Globus pallidus (tissue), 1 donor: ENCODE data around the gene C18orf54.
"Not testable (repeated sequence)": the region's sequence is repeated elsewhere in the genome, so short reads cannot be mapped to it uniquely, and the experiment has no call there.

Experiments used
- DNase-seq: peaks from one replicate; pipeline ENCODE4 v3.0.0-alpha.2; 2015; ENCODE audit warnings: low spot score

C18orf54 gene

DNA sequence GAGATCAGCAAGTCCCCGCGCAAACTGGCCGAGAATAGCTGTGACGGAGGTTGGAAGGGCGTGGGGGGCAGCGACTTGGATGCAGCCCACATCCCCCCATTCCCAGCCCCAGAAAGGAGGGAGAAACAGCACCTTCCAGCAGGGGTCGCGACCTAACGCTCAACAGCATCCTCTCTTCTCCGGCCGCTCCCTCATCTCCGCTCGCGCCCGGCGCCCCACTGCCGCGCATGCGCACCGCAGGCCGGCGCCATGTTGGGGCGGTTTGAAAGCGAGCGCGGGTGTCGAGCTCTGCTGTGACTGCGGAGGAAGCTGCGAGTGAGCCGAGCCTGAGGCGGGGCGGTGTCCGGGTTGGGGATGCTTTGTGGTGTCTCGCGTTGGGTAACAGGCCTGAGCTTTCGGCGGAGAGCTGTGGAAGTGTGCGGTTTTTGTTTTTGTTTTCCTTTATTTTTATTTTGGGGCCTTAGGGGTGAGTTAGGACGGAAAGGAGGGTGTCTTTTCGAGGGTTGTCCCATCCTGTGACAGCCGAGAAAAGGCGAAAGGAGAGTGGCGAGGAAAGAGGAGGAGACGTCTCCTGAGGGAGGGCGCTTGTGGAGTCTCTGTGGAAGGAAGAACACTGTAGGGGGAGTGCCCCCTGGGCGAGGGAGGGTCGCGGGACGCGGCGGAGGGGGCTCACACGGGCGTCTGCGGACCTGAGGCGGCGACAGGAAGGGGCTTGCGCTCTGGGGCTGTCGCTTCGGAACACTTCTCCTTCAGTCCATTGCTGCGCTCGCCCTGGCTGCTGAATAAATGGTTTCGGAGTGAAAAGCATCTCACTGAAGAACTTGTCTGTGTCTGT, at the start of gene C18orf54, which contains the start of gene STARD6:
Gene C18orf54, plus strand, starts transcription at position 247 of the 835 bp plus-strand sequence. CDS start 2,667 bp downstream, outside the sequence.
Gene STARD6, minus strand, starts transcription at position 199 of the 835 bp plus-strand sequence. CDS start 3,285 bp downstream, outside the sequence.
- DNase-seq: peak; percentile 88

DNA sequence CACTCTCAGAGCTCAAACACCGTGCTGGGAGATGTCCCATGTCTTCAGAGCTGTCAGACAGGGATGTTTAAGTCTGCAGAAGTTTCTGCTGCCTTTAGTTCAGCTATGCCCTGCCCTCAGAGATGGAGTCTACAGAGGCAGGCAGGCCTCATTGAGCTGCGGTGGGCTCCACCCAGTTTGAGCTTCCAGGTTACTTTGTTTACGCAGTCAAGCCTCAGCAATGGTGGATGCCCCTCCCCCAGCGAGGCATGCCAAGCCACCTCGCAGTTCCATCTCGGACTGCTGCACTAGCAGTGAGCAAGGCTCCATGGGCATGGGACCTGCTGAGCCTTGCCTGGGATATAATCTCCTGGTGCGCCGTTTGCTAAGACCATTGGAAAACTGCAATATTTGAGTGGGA, 48.1 kb upstream of the C18orf54 start:
- not testable (repeated sequence) for DNase-seq

DNA sequence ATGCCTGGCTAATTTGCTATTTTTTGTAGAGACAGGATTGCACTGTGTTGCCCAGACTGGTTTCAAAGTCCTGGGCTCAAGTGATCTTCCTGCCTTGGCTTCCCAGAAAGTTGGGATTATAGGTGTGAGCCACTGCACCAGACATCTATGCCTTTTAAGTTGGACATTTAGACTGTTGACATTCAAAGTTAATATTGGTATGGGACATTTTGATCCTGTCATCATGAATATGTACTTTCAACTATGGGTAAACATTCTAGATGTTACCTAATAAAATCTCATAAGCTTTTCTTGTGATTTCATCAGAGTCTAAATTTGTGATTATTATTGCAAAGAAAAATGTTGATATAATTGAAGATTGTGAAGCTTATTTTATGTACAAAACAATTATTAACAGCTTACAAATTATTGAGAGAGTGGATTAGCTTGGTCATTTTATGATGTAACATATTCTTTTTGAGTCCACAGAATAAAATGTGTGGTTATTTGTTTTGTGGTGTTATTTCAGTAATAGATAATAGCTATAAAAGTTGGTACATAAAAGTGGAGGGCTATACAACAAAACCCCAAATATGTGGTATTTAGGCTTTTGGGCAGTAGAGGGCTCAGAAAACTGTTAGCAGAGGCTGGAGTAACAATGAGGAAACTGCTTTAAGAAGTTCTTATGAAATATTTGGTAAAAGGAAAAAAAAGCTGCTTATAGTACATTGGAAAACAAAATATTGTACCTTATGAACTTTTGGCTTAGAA, 41.5 kb upstream of the C18orf54 start:
- no peak for DNase-seq

DNA sequence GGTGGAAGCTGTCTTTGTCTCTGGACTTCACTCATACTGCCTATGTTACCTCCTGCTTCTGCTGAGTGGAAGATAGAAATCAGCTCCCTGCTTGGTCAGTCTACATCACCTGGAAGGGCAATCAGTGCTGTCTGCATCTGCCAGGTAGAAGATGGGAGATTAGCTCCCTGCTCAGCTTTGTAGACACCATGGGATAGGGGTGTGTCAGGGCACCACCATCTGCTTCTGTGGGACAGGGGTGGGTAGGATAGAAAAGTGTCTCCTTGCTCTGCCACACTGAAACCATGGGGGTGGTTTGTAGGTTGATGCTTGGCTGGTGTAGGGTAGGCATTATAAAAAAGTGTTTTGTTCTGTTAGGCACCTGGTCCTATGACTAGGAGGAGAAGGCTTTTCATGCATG, 34.1 kb upstream of the C18orf54 start:
- no peak for DNase-seq

DNA sequence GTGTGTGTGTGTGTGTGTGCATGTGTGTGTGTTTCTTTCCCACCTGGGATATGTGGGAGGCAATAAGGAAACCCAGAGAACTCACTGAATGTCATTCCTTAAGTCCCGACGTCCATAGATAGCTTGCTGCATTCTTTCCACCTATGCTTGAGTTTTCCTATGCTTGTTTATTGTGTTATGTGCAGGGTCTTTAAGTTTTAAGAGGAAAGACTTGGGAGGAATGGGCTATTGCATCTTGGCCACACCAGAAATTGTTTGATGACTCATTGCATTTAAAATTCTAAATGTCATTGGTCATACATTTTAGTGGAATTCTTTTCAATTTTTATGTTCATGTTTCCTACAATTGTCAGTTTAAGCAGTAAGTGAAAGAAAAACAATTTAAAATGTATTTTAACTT, 33.7 kb upstream of the C18orf54 start:
- no peak for DNase-seq

DNA sequence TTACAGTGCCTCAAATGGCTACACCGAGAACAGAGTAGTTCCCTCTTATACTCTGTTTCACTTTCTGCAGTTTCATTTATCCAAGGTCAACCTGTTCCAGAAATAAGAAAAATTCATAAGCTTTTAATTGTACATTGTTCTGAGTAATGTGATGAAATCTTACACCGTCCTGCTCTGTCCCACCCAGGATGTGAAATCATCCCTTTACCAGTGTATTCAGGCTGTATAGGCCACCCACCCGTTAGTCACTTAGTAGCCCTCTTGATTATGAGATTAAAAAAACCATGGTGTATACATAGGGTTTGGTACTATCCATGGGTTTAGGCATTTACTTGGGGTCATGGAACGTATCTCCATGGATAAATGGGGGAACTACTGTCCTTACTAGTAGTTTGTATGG, 29.9 kb upstream of the C18orf54 start:
- DNase-seq: no peak

DNA sequence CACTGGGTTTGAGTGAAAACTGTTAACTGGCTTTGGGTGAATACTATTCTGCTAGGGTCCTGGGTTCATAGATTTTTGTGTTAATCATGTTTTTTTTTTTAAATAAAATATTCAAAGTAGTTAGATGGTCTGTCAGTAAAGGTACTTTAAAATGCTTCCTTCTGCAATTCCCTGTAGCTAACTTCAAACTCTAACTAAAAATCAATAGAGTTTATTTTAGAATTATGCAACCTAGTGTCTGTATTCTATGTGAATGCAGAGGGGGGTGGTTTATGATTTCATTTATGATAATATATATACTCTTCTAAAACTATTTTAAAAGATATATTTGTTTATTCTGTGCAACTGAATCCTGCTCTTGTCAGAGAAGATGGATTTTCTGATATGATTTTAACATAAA, 27.9 kb upstream of the C18orf54 start:
- no peak for DNase-seq

DNA sequence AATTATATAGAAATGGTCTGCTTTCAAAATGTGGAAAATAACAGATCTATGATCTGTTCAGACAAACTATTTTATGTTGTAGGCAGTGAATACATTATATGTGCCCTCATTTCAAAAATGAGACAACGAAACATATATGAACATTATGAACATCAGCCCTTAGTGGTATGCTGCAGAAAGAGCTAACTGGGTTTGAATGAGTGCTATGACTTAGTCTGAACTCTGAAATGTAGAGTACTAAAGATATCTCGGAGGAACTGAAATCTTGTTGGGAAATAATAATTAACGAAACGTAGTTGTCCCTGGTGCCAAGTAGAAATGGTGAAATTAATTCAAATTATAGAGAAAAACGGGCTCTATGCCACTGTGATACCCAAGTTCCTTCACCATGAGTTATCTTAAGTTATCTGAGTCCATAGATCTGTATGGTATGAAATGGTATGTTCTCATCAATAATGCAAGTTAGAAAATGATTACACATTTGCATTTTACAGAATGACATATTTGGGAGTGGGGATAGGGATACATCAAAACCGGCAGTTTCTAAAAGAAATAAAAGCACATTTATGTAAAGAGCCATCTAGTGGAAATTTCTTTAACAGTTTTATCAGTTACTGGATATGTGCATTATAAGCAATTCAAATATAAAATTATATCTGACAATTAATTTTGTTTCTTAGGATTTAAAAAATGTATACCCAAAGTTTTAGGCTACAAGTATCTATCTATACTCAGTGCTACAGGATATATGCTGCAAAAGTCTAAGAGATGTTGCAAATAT, 26.7 kb upstream of the C18orf54 start:
- no peak for DNase-seq

DNA sequence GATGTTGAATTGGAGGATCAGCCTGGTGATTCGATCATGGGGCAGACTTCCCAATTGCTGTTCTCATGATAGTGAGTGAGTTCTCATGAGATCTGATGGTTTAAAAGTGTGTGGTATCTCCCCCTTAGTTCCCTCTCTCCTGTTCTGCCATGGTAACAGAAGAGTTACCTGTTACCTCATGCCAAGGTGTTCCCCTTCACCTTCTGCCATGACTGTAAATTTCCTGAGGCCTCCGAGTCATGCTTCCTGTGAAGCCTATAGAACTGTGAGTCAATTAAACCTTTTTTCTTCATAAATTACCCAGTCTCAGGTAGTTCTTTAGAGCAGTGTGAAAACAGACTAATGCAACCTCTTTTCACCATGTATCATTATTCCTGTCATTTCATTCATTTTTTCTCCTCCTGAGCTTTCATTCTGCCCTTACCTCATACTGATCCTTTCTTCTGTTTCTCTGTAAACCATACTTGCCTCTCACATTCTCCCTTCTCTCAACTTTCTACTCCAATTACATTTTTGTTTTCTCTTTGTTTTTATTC, 22.0 kb upstream of the C18orf54 start:
- no peak for DNase-seq

DNA sequence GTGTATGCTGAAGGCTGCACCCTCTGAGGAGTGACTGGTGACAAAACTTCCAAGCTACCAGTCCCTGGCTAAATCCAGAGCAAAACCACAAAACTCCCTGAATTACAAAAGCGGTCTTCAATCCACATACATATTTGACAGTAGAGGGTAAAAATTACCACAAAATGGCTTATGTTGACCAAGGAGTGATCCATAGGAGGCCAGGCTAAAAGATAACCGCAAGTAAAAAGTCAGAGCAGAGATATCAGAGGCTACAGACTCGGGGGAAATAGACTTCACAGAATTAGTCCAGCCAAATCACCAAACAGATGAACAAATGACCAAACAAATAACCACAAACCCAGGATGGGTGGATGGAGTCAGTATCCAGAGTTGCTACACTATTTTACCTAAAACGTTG, 19.5 kb upstream of the C18orf54 start:
- no peak for DNase-seq

DNA sequence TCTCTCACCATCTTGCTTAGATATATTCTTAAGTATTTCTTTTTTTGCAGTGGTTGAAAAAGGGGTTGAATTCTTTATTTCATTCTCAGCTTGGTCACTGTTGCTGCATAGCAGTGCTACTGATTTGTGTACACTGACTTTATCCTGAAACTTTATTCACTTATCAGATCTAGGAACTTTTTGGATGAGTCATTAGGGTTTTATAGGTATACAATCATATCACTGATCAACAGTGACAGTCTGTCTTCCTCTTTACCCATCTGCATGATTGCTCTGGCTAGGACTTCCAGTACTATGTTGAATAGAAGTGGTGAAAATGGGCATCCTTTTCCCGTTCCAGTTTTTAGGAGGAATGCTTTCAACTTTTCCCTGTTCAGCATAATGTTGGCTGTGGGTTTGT, 6.5 kb upstream of the C18orf54 start:
- no peak for DNase-seq

DNA sequence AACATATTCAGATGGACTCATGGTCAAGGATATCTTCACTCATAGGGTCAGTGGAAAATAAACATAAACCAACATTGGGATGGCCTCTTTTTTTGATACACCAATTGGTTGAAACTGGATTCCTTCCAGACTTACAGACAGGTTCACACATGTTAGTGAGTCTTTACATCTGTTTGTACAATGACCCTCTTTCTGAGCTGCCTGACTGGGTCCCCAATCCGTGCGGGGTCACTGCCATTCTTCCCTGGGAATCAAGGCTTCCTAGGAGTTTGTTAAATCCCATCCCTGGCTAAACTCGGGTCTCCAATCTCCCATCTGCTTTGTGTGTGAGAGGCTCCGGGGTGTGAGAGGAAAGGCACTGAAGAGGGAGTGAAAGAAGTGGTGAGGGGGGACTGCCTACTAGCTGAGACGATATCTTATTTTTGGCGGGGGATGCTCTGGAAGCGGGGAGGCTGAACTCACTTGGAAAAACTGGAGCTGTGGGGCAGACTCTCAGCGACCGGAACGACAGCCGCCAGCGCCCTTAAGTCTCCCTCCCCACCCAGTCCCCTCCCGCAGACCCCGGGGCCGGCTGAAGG, 535 bp upstream of the C18orf54 start:
- no peak for DNase-seq

DNA sequence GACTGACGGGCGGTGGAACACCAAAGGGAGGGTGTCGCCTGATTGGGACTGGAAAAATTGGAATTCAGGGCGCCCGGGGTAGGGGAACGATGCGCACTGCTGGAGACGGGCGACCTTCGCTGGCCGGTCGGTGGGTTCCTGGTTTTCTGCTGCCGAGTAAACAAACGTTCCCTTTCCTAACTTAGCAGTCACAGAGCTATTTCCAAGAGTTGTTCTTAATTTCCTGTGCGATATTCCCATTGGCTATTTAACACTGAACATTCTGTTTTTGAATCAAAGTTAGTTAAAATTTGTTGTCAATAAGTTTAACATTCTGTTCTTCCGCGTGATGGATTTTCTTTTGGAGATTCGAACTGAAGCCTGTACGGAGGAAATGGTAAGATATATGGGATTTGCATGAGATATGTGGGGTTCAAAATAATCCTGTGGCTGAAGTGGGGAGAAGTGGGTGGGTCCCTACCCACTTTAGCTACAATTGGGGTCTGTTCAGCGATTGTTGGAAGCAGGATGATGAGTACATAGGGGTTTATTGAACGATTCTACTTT, 862 bp downstream of the C18orf54 start:
- DNase-seq: peak; percentile 27

DNA sequence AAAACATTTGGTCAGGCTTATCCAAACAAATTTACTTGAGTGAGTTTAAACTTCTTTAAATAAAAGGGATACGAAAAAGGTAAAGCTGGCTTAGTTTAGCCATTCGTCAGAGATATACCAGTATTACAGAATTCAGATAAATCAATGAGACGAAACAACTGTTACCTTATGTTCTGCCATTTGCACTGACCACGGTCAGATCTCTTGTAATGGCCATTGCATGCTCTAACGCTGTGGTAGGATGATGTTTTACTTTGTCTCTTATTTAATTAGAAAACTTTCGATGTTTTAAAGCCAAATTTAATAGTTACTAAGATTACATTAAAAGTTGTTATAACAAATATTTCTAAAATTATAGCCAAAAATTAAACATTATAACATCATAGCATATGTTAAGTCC, 1.5 kb downstream of the C18orf54 start:
- DNase-seq: peak; percentile 23

DNA sequence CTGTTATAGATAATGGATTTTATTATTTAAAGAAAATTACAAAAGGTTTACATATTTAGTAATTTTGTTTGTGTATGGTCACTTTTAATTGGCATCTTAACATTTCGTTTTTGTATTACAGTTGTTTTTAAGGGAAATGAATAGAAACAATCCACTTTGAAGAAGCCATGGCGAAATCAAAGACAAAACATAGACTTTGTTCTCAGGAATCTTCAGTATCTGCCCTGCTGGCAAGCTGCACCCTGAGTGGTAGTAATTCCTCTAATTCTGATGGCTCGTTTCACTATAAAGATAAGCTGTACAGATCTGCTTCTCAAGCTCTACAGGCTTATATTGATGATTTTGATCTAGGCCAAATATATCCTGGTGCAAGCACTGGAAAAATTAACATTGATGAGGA, 2.7 kb downstream of the C18orf54 start:
- peak; percentile 24 for DNase-seq

DNA sequence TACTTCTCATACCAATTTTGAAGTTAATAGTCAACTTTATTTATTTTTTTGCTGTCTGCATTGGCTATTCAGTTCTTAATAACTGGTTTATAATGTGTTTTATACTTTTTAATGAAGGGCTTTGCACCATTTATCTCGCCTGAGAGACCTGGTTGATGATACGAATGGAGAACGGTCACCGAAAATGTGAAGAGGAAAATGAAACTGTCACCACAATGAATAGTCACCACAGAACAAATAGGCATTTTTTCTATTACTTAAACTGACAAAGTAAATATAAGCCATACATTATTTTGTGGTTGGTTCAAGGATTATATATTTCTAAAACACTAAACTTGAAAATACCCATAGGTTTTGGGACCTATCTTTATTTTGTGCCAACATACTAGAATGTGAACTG, 20.4 kb downstream of the C18orf54 start:
- no peak for DNase-seq

DNA sequence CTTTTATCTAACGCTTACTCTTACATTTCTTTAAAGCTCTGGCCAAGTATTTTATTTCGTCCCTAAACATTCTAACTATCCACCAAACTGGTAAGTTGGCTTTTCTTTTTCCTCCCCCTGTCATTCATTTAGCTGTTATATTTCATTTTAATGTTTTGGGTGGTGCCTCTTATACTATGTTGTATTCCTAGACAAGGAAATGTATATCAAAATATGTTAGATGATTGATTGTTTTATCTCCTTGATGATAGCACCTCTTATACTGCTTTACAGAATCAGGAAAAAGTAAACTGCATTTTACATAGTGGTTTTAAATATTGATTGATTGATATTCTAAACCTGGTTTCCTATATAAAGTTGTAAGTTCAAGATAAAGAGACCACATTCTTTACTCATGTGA, 23.9 kb downstream of the C18orf54 start:
- DNase-seq: no peak

DNA sequence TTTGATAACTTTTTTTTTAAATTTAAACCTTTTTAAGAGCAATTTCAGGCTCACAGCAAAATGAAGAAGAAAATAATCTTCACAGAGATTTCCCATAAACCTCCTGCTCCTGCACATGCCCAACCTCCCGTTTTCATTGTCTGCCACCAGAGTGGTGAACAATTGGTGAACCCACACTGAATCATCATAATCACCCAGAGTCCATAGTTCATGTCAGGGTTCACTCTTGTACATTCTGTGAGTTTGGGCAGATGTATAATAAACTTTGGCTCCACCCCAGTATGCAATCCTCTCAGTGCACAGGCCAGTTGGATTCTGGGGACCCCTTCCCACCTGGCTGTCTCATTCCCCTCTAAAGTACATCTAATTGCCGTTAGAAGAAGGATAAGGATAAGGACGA, 24.4 kb downstream of the C18orf54 start:
- no peak for DNase-seq

DNA sequence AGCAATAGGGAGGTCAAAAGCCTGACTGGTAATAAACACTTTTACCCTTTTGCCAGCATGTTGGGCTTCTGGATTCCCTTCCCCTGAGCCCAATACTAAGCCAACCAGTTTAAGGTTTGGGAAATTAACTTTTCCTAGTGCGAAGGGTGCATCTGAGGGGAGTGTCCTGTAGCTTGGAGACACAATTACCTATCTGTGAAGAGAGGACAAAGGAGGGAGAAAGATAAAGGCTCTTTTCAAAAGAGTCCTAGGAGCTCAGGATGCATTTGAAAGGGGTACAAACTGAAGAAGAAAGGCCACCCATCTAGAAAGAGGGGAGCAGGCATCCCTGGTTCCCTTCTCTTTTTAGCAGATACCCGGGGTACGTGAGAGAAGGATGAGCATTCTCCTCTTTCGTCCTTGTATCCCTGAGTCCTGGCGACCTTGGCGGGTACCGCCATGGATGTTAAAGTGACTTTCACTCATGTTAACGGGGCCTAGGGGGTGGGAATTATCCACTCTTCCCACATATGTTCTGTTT, 25.1 kb downstream of the C18orf54 start:
- DNase-seq: no peak

DNA sequence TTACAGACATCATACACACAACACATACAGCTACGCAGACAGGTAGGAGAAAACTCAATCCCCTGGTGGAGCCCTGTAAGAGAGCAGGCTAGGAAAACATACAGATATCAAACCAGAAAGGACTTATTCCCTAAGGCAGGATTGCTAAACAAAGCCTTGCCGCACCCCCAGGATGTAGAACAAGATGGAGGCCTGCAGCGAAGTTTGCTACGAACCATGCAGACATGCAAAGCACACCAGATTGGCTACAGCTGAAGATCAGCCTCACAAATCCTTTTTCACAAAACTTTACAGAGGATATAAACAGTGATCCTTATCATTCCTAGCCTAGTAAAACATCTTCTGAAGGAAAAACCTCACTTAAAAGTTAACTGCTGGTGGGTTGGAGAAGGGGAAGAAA, 28.3 kb downstream of the C18orf54 start:
- DNase-seq: no peak

DNA sequence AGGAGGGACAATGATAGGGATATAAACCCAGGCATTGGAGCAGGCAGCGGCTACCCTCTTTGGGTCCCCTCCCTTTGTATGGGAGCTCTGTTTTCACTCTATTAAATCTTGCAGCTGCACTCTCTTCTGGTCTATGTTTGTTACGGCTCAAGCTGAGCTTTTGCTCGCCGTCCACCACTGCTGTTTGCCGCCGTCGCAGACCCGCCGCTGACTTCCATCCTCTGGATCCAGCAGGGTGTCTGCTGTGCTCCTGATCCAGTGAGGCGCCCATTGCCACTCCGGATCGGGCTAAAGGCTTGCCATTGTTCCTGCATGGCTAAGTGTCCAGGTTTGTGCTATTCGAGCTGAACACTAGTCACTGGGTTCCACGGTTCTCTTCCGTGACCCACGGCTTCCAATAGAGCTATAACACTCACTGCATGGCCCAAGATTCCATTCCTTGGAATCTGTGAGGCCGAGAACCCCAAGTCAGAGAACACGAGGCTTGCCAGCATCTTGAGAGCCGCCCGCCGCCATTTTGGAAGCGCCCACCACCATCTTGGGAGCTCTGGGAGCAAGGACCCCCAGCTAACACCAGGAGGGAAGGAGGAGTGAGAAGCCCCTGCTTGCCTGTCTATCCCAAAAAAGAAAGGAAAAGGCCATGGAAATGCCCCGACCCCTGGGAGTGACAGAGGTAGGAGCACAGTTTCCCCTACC, 29.2 kb downstream of the C18orf54 start:
- not testable (repeated sequence) for DNase-seq
